H1 (cell line): Measurements from ENCODE around the gene FOXO1. TPM values are rescaled to one million over a fixed set of nuclear protein-coding genes. Genes with fewer than 3 reads are reported as not detected.

ENCODE experiments used
- CTCF ChIA-PET: fragments of 300-600 bp; sonication (Branson Sonifier 250); formaldehyde crosslinking; loops from one replicate; lab custom pipeline; 2021; ENCODE audit not compliant: partially characterized antibody; lab: Charles Lee
- POLR2A ChIA-PET: fragments of 300-600 bp; sonication (Branson Sonifier 250); formaldehyde crosslinking; loops from one replicate; lab custom pipeline; 2021; ENCODE audit warnings: inconsistent platforms; ENCODE audit not compliant: partially characterized antibody; lab: Charles Lee
- DNase-seq, 2 experiments: peaks; one replicate each; pipeline versions ENCODE4 v3.0.0 to v3.0.0-alpha.2; 2010 to 2022; ENCODE audit warnings: low spot score in 2 of 2, low read depth in 1 of 2, mixed read lengths in 1 of 2
- FAIRE-seq: peaks from 2 replicates; lab custom pipeline; 2011; peaks lifted over from hg19 to GRCh38; lab: Jason Lieb, UNC
- H2AFZ ChIP-seq: 2 replicates; pipeline ENCODE4 v1.8.1; 2012; ENCODE audit warnings: low read length, inconsistent platforms
- H2AK5ac ChIP-seq: 2 replicates; pipeline ENCODE4 v1.6.1; 2013; ENCODE audit warnings: low read depth, low read length
- H2BK120ac ChIP-seq: replicated peaks from 2 replicates; pipeline ENCODE3; 2013; ENCODE audit warnings: low read depth, low read length, inconsistent platforms
- H2BK12ac ChIP-seq: 2 replicates; pipeline ENCODE4 v1.6.1; 2013; ENCODE audit warnings: low read depth, low read length
- H2BK15ac ChIP-seq: 2 replicates; pipeline ENCODE4 v1.6.1; 2013; ENCODE audit warnings: low read length
- H2BK20ac ChIP-seq: 2 replicates; pipeline ENCODE4 v1.6.1; 2013; ENCODE audit warnings: low read length
- H2BK5ac ChIP-seq: 2 replicates; pipeline ENCODE4 v1.6.1; 2013; ENCODE audit warnings: low read depth, low read length
- H3K14ac ChIP-seq: 2 replicates; pipeline ENCODE4 v1.6.1; 2013; ENCODE audit warnings: inconsistent platforms; ENCODE audit not compliant: insufficient read length
- H3K18ac ChIP-seq: 2 replicates; pipeline ENCODE4 v1.6.1; 2013; ENCODE audit warnings: low read length; ENCODE audit errors: extremely low read depth
- H3K23ac ChIP-seq: 2 replicates; pipeline ENCODE4 v1.6.1; 2013; ENCODE audit warnings: inconsistent platforms; ENCODE audit not compliant: insufficient read length
- H3K23me2 ChIP-seq: 2 replicates; pipeline ENCODE4 v1.6.1; 2013; ENCODE audit warnings: low read depth, low read length
- H3K27ac ChIP-seq: 2 replicates; pipeline ENCODE4 v1.6.1; 2011; ENCODE audit warnings: low read depth, low read length, inconsistent platforms
- H3K27me3 ChIP-seq, 4 experiments: replicated peaks in 1 of 4; 1 replicate in 1 of 4; 2 replicates in 3 of 4; pipeline versions ENCODE4 v1.6.1 to v1.8.1; 2011 to 2013; ENCODE audit warnings: low read length in 3 of 4, mild to moderate bottlenecking in 3 of 4, inconsistent platforms in 2 of 4, mixed read lengths in 2 of 4, moderate library complexity in 1 of 4; ENCODE audit not compliant: control insufficient read depth in 3 of 4, insufficient read depth in 3 of 4; ENCODE audit errors: extremely low read depth in 1 of 4
- H3K36me3 ChIP-seq, 4 experiments: 2 replicates each; pipeline versions ENCODE4 v1.6.1 to v1.8.1; 2011 to 2013; ENCODE audit warnings: mild to moderate bottlenecking in 4 of 4, low read length in 3 of 4, moderate library complexity in 2 of 4, control low read depth in 1 of 4, inconsistent platforms in 1 of 4; ENCODE audit not compliant: insufficient read depth in 4 of 4, control insufficient read depth in 2 of 4
- H3K4ac ChIP-seq: replicated peaks from 2 replicates; pipeline ENCODE3; 2013; ENCODE audit warnings: low read length, low read depth, mixed read lengths, inconsistent platforms; ENCODE audit not compliant: insufficient read length
- H3K4me1 ChIP-seq, 4 experiments: replicated peaks in 1 of 4; 1 replicate in 1 of 4; 2 replicates in 3 of 4; pipeline versions ENCODE4 v1.6.1 to v1.8.1; 2011 to 2013; ENCODE audit warnings: low read length in 3 of 4, inconsistent platforms in 2 of 4, mixed read lengths in 1 of 4; ENCODE audit not compliant: insufficient read depth in 4 of 4, control insufficient read depth in 3 of 4
- H3K4me2 ChIP-seq, 2 experiments: 2 replicates each; pipeline versions ENCODE4 v1.6.1 to v1.8.1; 2011 to 2013; ENCODE audit warnings: low read depth in 2 of 2, low read length in 2 of 2, control low read depth in 1 of 2, inconsistent platforms in 1 of 2, mild to moderate bottlenecking in 1 of 2; ENCODE audit not compliant: insufficient read depth in 1 of 2
- H3K4me3 ChIP-seq, 4 experiments: fragments of 200-600, 300-600 bp in 1 of 4; sonication (generic), shearing (Covaris generic), sonication (Bioruptor Twin) in 1 of 4; 2 replicates each; pipeline versions ENCODE4 v1.5.1 to v1.8.1; 2011 to 2016; ENCODE audit warnings: low read length in 4 of 4, low read depth in 3 of 4, control low read depth in 2 of 4, inconsistent platforms in 2 of 4, mild to moderate bottlenecking in 2 of 4, mixed read lengths in 1 of 4, moderate library complexity in 1 of 4; ENCODE audit not compliant: insufficient read depth in 2 of 4; ENCODE audit errors: extremely low read depth in 1 of 4
- H3K56ac ChIP-seq: replicated peaks from 2 replicates; pipeline ENCODE3; 2013; ENCODE audit warnings: low read depth, mild to moderate bottlenecking, mixed read lengths, low read length, inconsistent platforms; ENCODE audit not compliant: insufficient read length
- H3K79me1 ChIP-seq: 2 replicates; pipeline ENCODE4 v1.6.1; 2013; ENCODE audit warnings: low read depth, low read length, control low read depth
- H3K79me2 ChIP-seq, 2 experiments: 2 replicates each; pipeline versions ENCODE4 v1.6.1 to v1.8.1; 2012 to 2013; ENCODE audit warnings: low read length in 2 of 2, mild to moderate bottlenecking in 2 of 2, inconsistent platforms in 1 of 2; ENCODE audit not compliant: insufficient read depth in 2 of 2, control insufficient read depth in 1 of 2
- H3K9ac ChIP-seq, 4 experiments: replicated peaks in 1 of 4; 1 replicate in 1 of 4; 2 replicates in 3 of 4; pipeline versions ENCODE4 v1.6.1 to v1.8.1; 2011 to 2013; ENCODE audit warnings: low read depth in 3 of 4, low read length in 3 of 4, control low read depth in 2 of 4, mild to moderate bottlenecking in 2 of 4, moderate library complexity in 2 of 4, inconsistent platforms in 1 of 4; ENCODE audit errors: extremely low read depth in 1 of 4
- H3K9me3 ChIP-seq, 2 experiments: 2 replicates each; pipeline versions ENCODE4 v1.6.1 to v1.8.1; 2012 to 2013; ENCODE audit warnings: mild to moderate bottlenecking in 2 of 2, moderate library complexity in 2 of 2, control low read depth in 1 of 2, inconsistent platforms in 1 of 2, low read depth in 1 of 2, low read length in 1 of 2, mixed read lengths in 1 of 2; ENCODE audit not compliant: insufficient read depth in 2 of 2
- H4K20me1 ChIP-seq, 2 experiments: replicated peaks in 1 of 2; 2 replicates each; pipeline versions ENCODE3 to v1.8.1; 2011 to 2013; ENCODE audit warnings: inconsistent platforms in 2 of 2, low read length in 2 of 2, mild to moderate bottlenecking in 1 of 2; ENCODE audit not compliant: insufficient read depth in 2 of 2, control insufficient read depth in 1 of 2
- H4K5ac ChIP-seq: 2 replicates; pipeline ENCODE4 v1.6.1; 2013; ENCODE audit warnings: low read length, low read depth, mixed read lengths, inconsistent platforms; ENCODE audit not compliant: insufficient read length
- H4K8ac ChIP-seq: 2 replicates; pipeline ENCODE4 v1.8.0; 2013; ENCODE audit warnings: mild to moderate bottlenecking, moderate library complexity, low read length, inconsistent platforms; ENCODE audit not compliant: insufficient read depth; ENCODE audit errors: extremely low read depth
- H4K91ac ChIP-seq: replicated peaks from 2 replicates; pipeline ENCODE3; 2013; ENCODE audit warnings: low read length, mixed read lengths, inconsistent platforms; ENCODE audit not compliant: insufficient read length
- BRCA1 ChIP-seq: IDR thresholded peaks from 2 replicates; pipeline ENCODE4 v1.6.1; 2012; ENCODE audit warnings: low read depth, low read length, improper control_type of control experiment
- CHD2 ChIP-seq: IDR thresholded peaks from 2 replicates; pipeline ENCODE4 v1.6.1; 2012; ENCODE audit warnings: low read length, improper control_type of control experiment
- CREB1 ChIP-seq: IDR thresholded peaks from 2 replicates; pipeline ENCODE4 v1.6.1; 2012; ENCODE audit warnings: inconsistent platforms
- CTBP2 ChIP-seq: IDR thresholded peaks from 2 replicates; pipeline ENCODE4 v1.7.0; 2011; ENCODE audit warnings: borderline replicate concordance, mild to moderate bottlenecking, moderate library complexity, mixed read lengths, low read length; ENCODE audit not compliant: insufficient read depth, insufficient read length
- EZH2 ChIP-seq: fragments of 200-600 bp; sonication (generic); IDR thresholded peaks from 2 replicates; pipeline ENCODE4 v1.7.1; 2012; ENCODE audit warnings: low read depth, mild to moderate bottlenecking, moderate library complexity, low read length, inconsistent platforms; ENCODE audit not compliant: severe bottlenecking
- HDAC2 ChIP-seq, 2 experiments: fragments of 300-600 bp in 1 of 2; sonication (generic) in 1 of 2; IDR thresholded peaks; 2 replicates each; pipeline ENCODE4 v1.6.1; 2011 to 2012; ENCODE audit warnings: low read depth in 2 of 2, low read length in 2 of 2, mild to moderate bottlenecking in 2 of 2, moderate library complexity in 2 of 2, borderline replicate concordance in 1 of 2, inconsistent platforms in 1 of 2
- PHF8 ChIP-seq: fragments of 200-600 bp; sonication (generic); conservative IDR thresholded peaks from 2 replicates; pipeline ENCODE4 v1.7.1; 2012; ENCODE audit warnings: low read depth, mild to moderate bottlenecking, inconsistent platforms, low read length, moderate library complexity
- USF2 ChIP-seq: IDR thresholded peaks from 2 replicates; pipeline ENCODE4 v1.6.1; 2011; ENCODE audit warnings: low read length, improper control_type of control experiment
- WGBS, 2 experiments: shearing (Covaris generic) in 1 of 2; methylation state at CpG; one replicate each; pipeline versions ENCODE4 v1.1.6 to v1.1.7; 2013 to 2015; ENCODE audit warnings: low lambda C conversion rate in 2 of 2, mixed read lengths in 2 of 2, inconsistent platforms in 1 of 2, low coverage in 1 of 2, missing lambda C conversion rate in 1 of 2; ENCODE audit not compliant: insufficient replicate concordance in 2 of 2, insufficient coverage in 1 of 2, insufficient read length in 1 of 2; ENCODE audit errors: extremely low coverage in 1 of 2, missing lambda C conversion rate in 1 of 2; 5-methylcytosine and 5-hydroxymethylcytosine counted together
- polyA plus RNA-seq, 7 experiments: library from polyadenylated mRNA; depleted of rRNA in 3 of 7; stranded (reverse) in 5 of 7; unstranded in 2 of 7; fragments of >200 nt in 5 of 7; fragments of 200-250 nt in 2 of 7; gene quantifications; 1 replicate in 5 of 7; 2 replicates in 1 of 7; 4 replicates in 1 of 7; pipeline versions ENCODE4 v1.2.1 to v1.2.3, GENCODE V29; 2011 to 2013; ENCODE audit warnings: missing spikeins in 2 of 7, mixed read lengths in 2 of 7
- total RNA-seq: library from RNA; stranded (reverse); fragmentation: NEBNext Ultra II Directional; extraction: Animal tissue kit (Norgen Biotek cat#: 25700); gene quantifications from 2 replicates; pipeline ENCODE4 v1.2.1, GENCODE V29; 2021

FOXO1 gene
- total and polyA plus RNA-seq, 2 of the 8 experiments (the other 6 are each of a cell fraction or from before 2014, with no cell fraction given): 35.3 to 56.9 TPM

DNA sequence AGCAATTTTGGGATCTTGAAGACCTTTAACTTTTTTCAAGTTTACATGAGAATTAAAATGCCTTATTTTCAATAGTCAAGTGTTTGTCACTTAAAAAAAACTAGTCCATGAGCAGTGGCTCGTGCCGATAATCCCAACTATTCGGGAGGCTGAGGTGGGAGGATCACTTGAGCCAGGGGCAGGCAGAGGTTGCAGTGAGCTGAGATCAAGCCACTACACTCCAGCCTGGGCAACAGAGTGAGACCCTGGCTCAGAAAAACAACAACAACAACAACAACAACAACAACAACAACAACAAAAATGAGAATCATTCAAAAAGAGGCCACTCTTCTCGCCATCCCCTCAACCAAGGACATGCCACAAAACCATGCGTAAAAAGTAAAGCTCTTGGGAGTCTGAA lies 5.7 kb downstream of the FOXO1 start:
- Histone ChIP-seq H3K4me1 (peaks cover 8 to 17% (median 10%) of the 10 kb centered on the region in 4 experiments; a peak in 5 of 7 replicates), H2AFZ (no peak overlapping the region), H3K4me2 (peak overlapping the region; percentile 10 to 57), H2BK120ac (peak overlapping the region; percentile 81), H3K9ac (no peak overlapping the region), H3K14ac (no peak overlapping the region), H2BK15ac (no peak overlapping the region), H3K79me2 (peaks cover 42 to 99% of the 10 kb centered on the region in 2 experiments), H4K91ac (peak overlapping the region; percentile 67), H2BK20ac (no peak overlapping the region), H2AK5ac (no peak overlapping the region), H3K79me1 (peaks cover 3% of the 10 kb centered on the region; the same call in 1 of the 2 replicates), H2BK12ac (no peak overlapping the region), H3K23ac (no peak overlapping the region), H3K18ac (0 out of 2 replicates have a peak overlapping the region, but pooled peaks have one; percentile 0), H3K9me3 (no peaks in the 10 kb centered on the region), H3K56ac (no peak overlapping the region), H4K20me1 (peaks cover 9 to 10% of the 10 kb centered on the region in 2 experiments), H4K5ac (peak overlapping the region; percentile 72), H3K4me3 (peak overlapping the region in 1 of 4 experiments; percentile 33; a peak in 1 of 8 replicates), H3K36me3 (peaks cover 0 to 3% (median 1%) of the 10 kb centered on the region in 4 experiments; a peak in 2 of 8 replicates), H4K8ac (no peak overlapping the region), H2BK5ac (peak overlapping the region; percentile 67; the same call in 1 of the 2 replicates), H3K23me2 (peaks cover 4% of the 10 kb centered on the region), H3K27ac (peak overlapping the region; percentile 59; the same call in 1 of the 2 replicates), H3K4ac (no peak overlapping the region), H3K27me3 (no peaks in the 10 kb centered on the region)
- WGBS, 2 experiments: 81% methylated on average over 5 of the region's 5 CpGs; no CpG with 5 or more reads in 1 of the 2 experiments
- ChIA-PET CTCF (interaction anchor here (1.4 to 2.1 kb wide), 2 partner anchors 22 kb away, joined by 4 to 5 read pairs; no protein-coding TSS in a partner anchor), POLR2A (interaction anchor here (0.9 to 1.9 kb wide), 4 partner anchors 9 to 315 kb away, joined by 3 to 5 read pairs (median 3); no protein-coding TSS in a partner anchor)
- FAIRE-seq (no peak), DNase-seq (no peak)
- TF ChIP-seq CTBP2 (no peak), PHF8 (no peak), CREB1 (no peak), CHD2 (no peak), BRCA1 (no peak), HDAC2 (IDR thresholded peaks at IDR 0.05; ENCODE audit: borderline replicate concordance in 1 of 2, low read depth in 2 of 2, low read length in 2 of 2) (no peak), EZH2 (no peak), USF2 (no peak)
